Hepatic stellate cell (primary cell): ENCODE results near the gene RPS6KA5.

Experiments used
- DNase-seq: peaks from one replicate; pipeline ENCODE4 v3.0.0; 2011; ENCODE audit warnings: low spot score

RPS6KA5 gene

DNA sequence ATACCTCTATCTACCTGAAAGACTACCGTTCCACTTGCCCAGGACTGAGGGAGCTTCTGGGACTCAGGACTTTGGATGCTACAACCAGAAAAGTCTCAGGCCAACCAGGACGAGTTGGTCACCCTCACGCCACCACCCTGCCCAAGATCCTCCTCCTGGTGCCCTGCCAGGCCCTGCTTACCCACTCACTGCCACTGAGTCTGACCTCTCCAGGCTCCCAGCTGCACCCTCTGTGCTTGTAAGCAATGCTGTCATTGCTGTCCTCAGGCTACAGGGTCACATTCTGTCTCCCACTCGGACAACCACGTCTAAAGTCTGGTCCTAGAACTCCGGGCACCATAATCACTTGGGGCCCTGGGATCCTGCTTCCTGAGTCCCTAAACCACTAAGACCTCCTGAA is 253.4 kb downstream of the RPS6KA5 start:
- no peak for DNase-seq

DNA sequence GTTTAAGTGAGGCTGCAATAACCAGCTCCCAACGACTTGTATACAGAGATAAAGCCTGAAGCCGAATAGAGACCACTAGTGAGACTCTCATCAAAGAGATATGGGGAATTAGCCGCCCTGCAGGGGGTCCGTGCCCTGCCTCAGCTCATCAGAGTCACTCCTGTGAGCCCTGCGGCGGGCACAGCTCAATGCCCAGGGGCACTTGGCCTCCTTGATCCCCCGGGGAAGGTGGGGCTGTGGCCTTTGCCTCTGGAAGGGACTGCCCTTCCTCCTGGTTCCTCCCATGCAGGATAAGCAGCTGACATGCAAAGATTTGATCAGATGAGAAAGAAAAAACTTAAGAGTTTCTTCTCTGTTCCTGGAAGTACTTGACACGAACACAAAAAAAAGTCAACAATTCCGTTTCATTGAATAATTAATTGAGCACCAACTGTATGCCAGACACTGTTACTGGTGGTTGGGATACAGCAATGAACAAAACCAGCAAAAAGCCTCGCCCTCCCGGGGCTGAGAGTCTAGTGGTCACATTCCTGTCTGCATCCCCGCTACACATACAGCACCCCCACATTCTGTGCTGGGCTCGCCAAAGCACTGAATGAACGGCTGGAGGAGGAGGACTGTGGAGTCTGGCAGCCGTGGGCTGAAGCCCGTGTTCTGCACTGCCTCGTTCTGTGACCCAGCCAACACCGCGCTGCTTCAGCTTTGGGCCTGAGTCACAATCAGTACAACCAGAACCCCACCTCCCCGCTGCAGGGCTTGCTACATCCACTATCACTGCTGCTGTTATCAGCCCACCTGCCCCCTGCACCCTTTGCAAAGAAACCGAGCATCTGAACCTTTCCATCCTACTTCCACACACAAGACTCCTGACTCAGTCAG is 254.5 kb downstream of the RPS6KA5 start:
- no peak for DNase-seq

DNA sequence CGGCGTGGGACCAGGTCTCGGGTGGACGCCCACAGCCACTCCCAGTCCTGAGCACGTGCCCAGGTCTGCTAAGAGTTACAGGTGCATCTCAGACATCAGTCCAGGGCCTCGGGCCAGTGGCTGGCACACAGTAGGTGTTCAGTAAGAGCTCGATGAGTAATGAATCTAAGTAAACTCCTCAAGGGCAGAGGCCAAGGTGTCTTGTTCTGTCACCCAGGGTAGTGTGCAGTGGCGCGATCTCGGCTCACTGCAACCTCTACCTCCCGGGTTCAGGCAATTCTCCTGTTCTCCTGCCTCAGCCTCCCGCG is 255.4 kb downstream of the RPS6KA5 start:
- DNase-seq: no peak

DNA sequence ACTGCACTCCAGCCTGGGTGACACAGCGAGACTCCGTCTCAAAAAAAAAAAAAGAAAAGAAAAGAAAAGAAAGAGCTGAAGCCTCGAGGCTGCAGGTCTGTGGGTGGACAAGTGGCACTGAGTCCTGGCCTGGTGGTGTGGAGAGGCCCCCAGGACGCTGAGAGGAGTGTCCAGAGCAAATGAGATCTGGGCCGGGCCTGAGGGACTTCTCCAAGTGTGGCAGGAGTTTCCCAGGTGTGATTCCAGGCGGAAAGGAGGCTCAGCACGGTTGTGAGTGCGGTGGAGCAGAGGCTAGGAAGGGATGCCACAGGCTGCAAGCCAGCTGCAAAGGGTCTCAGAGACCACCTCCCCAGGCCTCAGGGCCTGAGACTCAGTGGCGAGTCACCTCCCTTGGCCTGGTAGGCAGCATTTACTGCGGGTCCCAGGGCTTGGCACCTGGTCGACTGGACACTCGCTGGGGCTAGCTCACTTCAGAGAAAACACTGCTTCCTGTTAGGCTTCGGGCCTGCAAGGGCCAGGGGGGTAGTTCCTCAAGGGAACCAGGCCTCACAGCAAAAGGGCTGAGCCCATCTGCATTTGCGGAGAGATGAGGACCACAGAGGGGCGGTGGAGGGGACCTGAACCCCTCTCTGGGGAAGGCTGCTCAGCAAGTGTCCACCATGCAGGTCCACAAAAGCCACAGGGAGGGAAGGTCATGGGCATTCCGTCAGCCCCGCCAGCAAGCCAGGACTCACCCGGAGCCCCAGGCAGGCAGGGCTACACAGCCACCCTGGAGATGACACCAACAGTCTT is 256.0 kb downstream of the RPS6KA5 start:
- DNase-seq: no peak

DNA sequence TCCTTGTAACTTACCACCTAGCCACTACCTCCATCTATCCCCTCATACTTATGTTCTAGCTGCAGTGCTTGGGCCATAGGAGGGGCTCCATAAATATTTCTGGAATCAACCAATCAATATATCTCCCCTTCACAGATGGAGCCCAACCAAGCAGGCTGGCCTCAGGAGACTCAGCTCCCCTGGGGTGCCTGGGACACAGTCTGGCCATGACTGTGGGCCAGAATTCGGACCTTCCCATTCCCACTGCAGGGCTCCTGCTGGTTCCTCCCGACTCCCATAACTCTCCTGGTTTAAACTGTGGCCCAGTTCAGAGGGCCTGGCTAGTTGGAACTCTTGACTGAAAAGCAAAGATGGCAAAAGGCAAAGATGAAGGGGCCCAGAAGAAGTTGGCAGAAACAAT is 257.2 kb downstream of the RPS6KA5 start:
- DNase-seq: no peak

DNA sequence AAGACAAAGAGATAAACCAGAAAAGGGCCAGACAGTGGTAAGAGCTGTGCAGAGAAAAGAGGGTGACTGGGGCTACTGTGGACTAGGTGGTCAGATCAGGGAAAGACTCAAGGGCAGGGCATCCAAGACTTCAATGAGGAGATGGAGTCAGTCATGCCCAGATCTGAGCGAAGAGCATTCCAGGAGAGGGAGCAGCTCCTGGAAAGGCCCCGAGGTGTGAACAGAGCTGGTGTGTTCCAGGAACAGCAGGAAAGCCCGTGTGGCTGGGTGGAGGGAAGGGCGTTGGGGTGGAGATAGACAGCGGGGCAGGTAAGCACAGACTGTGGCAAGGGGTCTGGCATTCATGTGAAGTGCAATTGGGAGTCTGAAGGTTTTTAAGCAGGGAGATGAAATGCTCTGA is 261.0 kb downstream of the RPS6KA5 start:
- no peak for DNase-seq

DNA sequence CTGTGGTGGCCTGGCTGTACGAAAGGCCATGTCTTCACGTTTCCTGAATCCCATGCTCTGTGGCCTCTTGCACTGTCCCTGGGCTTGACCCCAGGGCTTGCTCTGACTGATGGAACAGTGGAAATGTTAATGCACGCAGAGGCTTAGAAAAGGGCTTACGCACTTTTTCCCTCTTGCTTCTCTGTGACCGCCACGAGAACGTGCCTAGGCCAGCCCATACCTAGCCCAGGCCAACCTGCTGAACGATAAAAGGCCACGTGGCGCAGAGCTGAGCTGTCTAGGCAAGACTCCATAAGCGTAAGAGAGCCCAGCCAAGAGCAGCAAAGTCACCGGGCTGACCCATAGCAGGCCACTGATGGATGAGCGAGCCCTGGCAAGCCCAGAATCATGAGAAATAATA is 262.5 kb downstream of the RPS6KA5 start:
- no peak for DNase-seq
